Naive B cell (primary cell): ENCODE results near the gene IPO8. TPM values are rescaled to one million over a fixed set of nuclear protein-coding genes. Genes with fewer than 3 reads are reported as not detected.
"Not testable (repeated sequence)": the region's sequence is repeated elsewhere in the genome, so short reads cannot be mapped to it uniquely, and the experiment has no call there.

Experiments
- ATAC-seq, 2 donors: fragments of 150-1000 bp; cut with Tn5 transposase; 2 replicates each; pipeline ENCODE4 v1.10.0; 2021; ENCODE audit warnings: low read depth in 2 of 2, mild to moderate bottlenecking in 2 of 2, moderate library complexity in 2 of 2
- DNase-seq: peaks from one replicate; pipeline ENCODE4 v3.0.0; 2022
- H3K27ac Mint-ChIP-seq, 6 donors: one replicate each; pipeline ENCODE4 v1.8.0; 2020 to 2022; ENCODE audit warnings: mild to moderate bottlenecking in 6 of 6, mixed read lengths in 6 of 6, moderate library complexity in 5 of 6, inconsistent platforms in 2 of 6
- H3K27me3 Mint-ChIP-seq, 3 donors: one replicate each; pipeline ENCODE4 v1.8.0; 2021 to 2022; ENCODE audit warnings: mixed read lengths in 3 of 3, mild to moderate bottlenecking in 1 of 3
- H3K36me3 Mint-ChIP-seq, 2 donors: one replicate each; pipeline ENCODE4 v1.8.0; 2020 to 2022; ENCODE audit warnings: mixed read lengths in 2 of 2, inconsistent platforms in 1 of 2, mild to moderate bottlenecking in 1 of 2
- H3K4me1 Mint-ChIP-seq, 3 donors: one replicate each; pipeline ENCODE4 v1.8.0; 2020 to 2022; ENCODE audit warnings: mixed read lengths in 3 of 3, inconsistent platforms in 1 of 3, mild to moderate bottlenecking in 1 of 3, moderate library complexity in 1 of 3
- H3K4me3 Mint-ChIP-seq, 8 donors: one replicate each; pipeline ENCODE4 v1.8.0; 2020 to 2022; ENCODE audit warnings: mild to moderate bottlenecking in 8 of 8, mixed read lengths in 8 of 8, moderate library complexity in 8 of 8, inconsistent platforms in 2 of 8
- H3K9me3 Mint-ChIP-seq, 7 donors: one replicate each; pipeline ENCODE4 v1.8.0; 2020 to 2022; ENCODE audit warnings: mixed read lengths in 7 of 7, mild to moderate bottlenecking in 5 of 7, inconsistent platforms in 2 of 7, moderate library complexity in 1 of 7
- polyA plus RNA-seq, 6 donors: library from polyadenylated mRNA; unstranded; fragments of 300-500 nt; fragmentation: Illumina TruSeq; gene quantifications; one replicate each; pipeline ENCODE4 v1.2.3, GENCODE V29; 2021; ENCODE audit warnings: low read depth in 6 of 6

Gene IPO8
- polyA plus RNA-seq, 6 donors from 2014 or later: 10.0 to 19.0 (median 15.4) TPM

- Mint-ChIP-seq H3K4me1 (no peaks in the 10 kb centered on the region), H3K36me3 (no peaks in the 10 kb centered on the region), H3K4me3 (no peak overlapping the region), H3K27me3 (peaks cover 0 to 5% (median 0%) of the 10 kb centered on the region in 3 donors), H3K27ac (no peak overlapping the region), H3K9me3 (peaks cover 0 to 13% (median 11%) of the 10 kb centered on the region in 7 donors)
- no peak for DNase-seq
- ATAC-seq: no peak
Measured at GRCh38 chr12:30614031-30614430, 81.6 kb downstream of the IPO8 start.

- Mint-ChIP-seq H3K27me3 (peaks cover 0 to 5% (median 0%) of the 10 kb centered on the region in 3 donors), H3K9me3 (peaks cover 0 to 18% (median 15%) of the 10 kb centered on the region in 7 donors), H3K27ac (peak overlapping the region in 1 of 6 donors; percentile 49), H3K4me3 (no peak overlapping the region), H3K4me1 (no peaks in the 10 kb centered on the region), H3K36me3 (peaks cover 0 to 5% of the 10 kb centered on the region in 2 donors)
- no peak for ATAC-seq
- no peak for DNase-seq
Measured at GRCh38 chr12:30613119-30613830, 82.4 kb downstream of the IPO8 start.

GRCh38 chr12:30610718-30611117 lies 85.0 kb downstream of the IPO8 start:
- Mint-ChIP-seq H3K4me1 (no peaks in the 10 kb centered on the region), H3K4me3 (no peak overlapping the region), H3K27me3 (peaks cover 0 to 15% (median 0%) of the 10 kb centered on the region in 3 donors), H3K36me3 (peaks cover 0 to 10% of the 10 kb centered on the region in 2 donors), H3K27ac (no peak overlapping the region), H3K9me3 (peaks cover 0 to 39% (median 31%) of the 10 kb centered on the region in 7 donors)
- ATAC-seq (no peak), DNase-seq (no peak)

GRCh38 chr12:30609819-30610218 lies 85.8 kb downstream of the IPO8 start:
- Mint-ChIP-seq H3K36me3 (peaks cover 0 to 18% of the 10 kb centered on the region in 2 donors), H3K27me3 (peaks cover 0 to 15% (median 0%) of the 10 kb centered on the region in 3 donors), H3K9me3 (peaks cover 0 to 48% (median 35%) of the 10 kb centered on the region in 7 donors)
- not testable (repeated sequence) for H3K27ac Mint-ChIP-seq, H3K4me1 Mint-ChIP-seq, DNase-seq, ATAC-seq, H3K4me3 Mint-ChIP-seq

- H3K36me3 Mint-ChIP-seq: peaks cover 4 to 45% of the 10 kb centered on the region in 2 donors
- not testable (repeated sequence) for H3K4me3 Mint-ChIP-seq, H3K27me3 Mint-ChIP-seq, DNase-seq, ATAC-seq, H3K27ac Mint-ChIP-seq, H3K4me1 Mint-ChIP-seq
- peaks cover 6 to 62% (median 42%) of the 10 kb centered on the region in 7 donors for H3K9me3 Mint-ChIP-seq
Measured at GRCh38 chr12:30604302-30604701, 91.4 kb downstream of the IPO8 start.

GRCh38 chr12:30603129-30603528 lies 92.5 kb downstream of the IPO8 start:
- Mint-ChIP-seq H3K4me3 (no peak overlapping the region), H3K36me3 (peaks cover 4 to 39% of the 10 kb centered on the region in 2 donors)

GRCh38 chr12:30602678-30603077 lies 93.0 kb downstream of the IPO8 start:
- peaks cover 6 to 48% (median 32%) of the 10 kb centered on the region in 7 donors for H3K9me3 Mint-ChIP-seq
- H3K27ac Mint-ChIP-seq: no peak overlapping the region
- peaks cover 0 to 9% (median 0%) of the 10 kb centered on the region in 3 donors for H3K27me3 Mint-ChIP-seq
- H3K4me3 Mint-ChIP-seq: no peak overlapping the region
- no peak for ATAC-seq
- H3K4me1 Mint-ChIP-seq: no peaks in the 10 kb centered on the region
- peaks cover 4 to 36% of the 10 kb centered on the region in 2 donors for H3K36me3 Mint-ChIP-seq
- no peak for DNase-seq

More at GRCh38 chr12:30603129-30603528, 92.5 kb downstream of the IPO8 start:
- Mint-ChIP-seq H3K9me3 (peaks cover 6 to 53% (median 34%) of the 10 kb centered on the region in 7 donors), H3K4me1 (no peaks in the 10 kb centered on the region), H3K27ac (no peak overlapping the region), H3K27me3 (peaks cover 0 to 9% (median 0%) of the 10 kb centered on the region in 3 donors)
- DNase-seq (no peak), ATAC-seq (no peak)

GRCh38 chr12:30599608-30600007 lies 96.1 kb downstream of the IPO8 start:
- peaks cover 6 to 28% (median 20%) of the 10 kb centered on the region in 7 donors for H3K9me3 Mint-ChIP-seq
- no peaks in the 10 kb centered on the region for H3K27me3 Mint-ChIP-seq
- no peak overlapping the region for H3K4me3 Mint-ChIP-seq
- peaks cover 4 to 26% of the 10 kb centered on the region in 2 donors for H3K36me3 Mint-ChIP-seq
- H3K27ac Mint-ChIP-seq: no peak overlapping the region
- no peaks in the 10 kb centered on the region for H3K4me1 Mint-ChIP-seq
- DNase-seq: no peak
- no peak for ATAC-seq

- H3K4me1 Mint-ChIP-seq: no peaks in the 10 kb centered on the region
- no peak for ATAC-seq
- H3K27me3 Mint-ChIP-seq: no peaks in the 10 kb centered on the region
Measured at GRCh38 chr12:30598889-30599288, 96.8 kb downstream of the IPO8 start.

GRCh38 chr12:30595742-30596141 lies 99.9 kb downstream of the IPO8 start:
- Mint-ChIP-seq H3K4me3 (no peak overlapping the region), H3K27ac (peak overlapping the region in 1 of 6 donors; percentile 41), H3K9me3 (peaks cover 0 to 13% (median 6%) of the 10 kb centered on the region in 7 donors), H3K4me1 (no peaks in the 10 kb centered on the region), H3K36me3 (peaks cover 0 to 6% of the 10 kb centered on the region in 2 donors), H3K27me3 (no peaks in the 10 kb centered on the region)
- no peak for DNase-seq
- ATAC-seq: no peak

More at GRCh38 chr12:30598889-30599288, 96.8 kb downstream of the IPO8 start:
- H3K4me3 Mint-ChIP-seq: no peak overlapping the region
- H3K36me3 Mint-ChIP-seq: peaks cover 4 to 26% of the 10 kb centered on the region in 2 donors
- no peak for DNase-seq
- H3K27ac Mint-ChIP-seq: no peak overlapping the region
- H3K9me3 Mint-ChIP-seq: peaks cover 6 to 28% (median 20%) of the 10 kb centered on the region in 7 donors

- peaks cover 0 to 15% (median 6%) of the 10 kb centered on the region in 7 donors for H3K9me3 Mint-ChIP-seq
- peaks cover 0 to under 1% of the 10 kb centered on the region in 2 donors for H3K36me3 Mint-ChIP-seq
- no peaks in the 10 kb centered on the region for H3K27me3 Mint-ChIP-seq
- H3K27ac Mint-ChIP-seq: no peak overlapping the region
- ATAC-seq: no peak
- no peak for DNase-seq
- no peaks in the 10 kb centered on the region for H3K4me1 Mint-ChIP-seq
- no peak overlapping the region for H3K4me3 Mint-ChIP-seq
Measured at GRCh38 chr12:30594509-30594908, 101.2 kb downstream of the IPO8 start.

- not testable (repeated sequence) for H3K36me3 Mint-ChIP-seq, ATAC-seq, H3K27ac Mint-ChIP-seq, H3K4me1 Mint-ChIP-seq, H3K27me3 Mint-ChIP-seq, DNase-seq, H3K4me3 Mint-ChIP-seq
- H3K9me3 Mint-ChIP-seq: peaks cover 0 to 13% (median 5%) of the 10 kb centered on the region in 7 donors
Measured at GRCh38 chr12:30588572-30588971, 107.1 kb downstream of the IPO8 start.

GRCh38 chr12:30587782-30588181 lies 107.9 kb downstream of the IPO8 start:
- Mint-ChIP-seq H3K27ac (no peak overlapping the region), H3K4me1 (no peaks in the 10 kb centered on the region), H3K4me3 (no peak overlapping the region), H3K27me3 (no peaks in the 10 kb centered on the region), H3K9me3 (peaks cover 0 to 13% (median 5%) of the 10 kb centered on the region in 7 donors), H3K36me3 (no peaks in the 10 kb centered on the region)
- DNase-seq (no peak), ATAC-seq (no peak)

- Mint-ChIP-seq H3K4me3 (no peak overlapping the region), H3K9me3 (peaks cover 0 to 8% (median 4%) of the 10 kb centered on the region in 7 donors), H3K4me1 (no peaks in the 10 kb centered on the region), H3K27me3 (no peaks in the 10 kb centered on the region), H3K36me3 (no peaks in the 10 kb centered on the region), H3K27ac (no peak overlapping the region)
- no peak for ATAC-seq
- DNase-seq: no peak
Measured at GRCh38 chr12:30585877-30586276, 109.8 kb downstream of the IPO8 start.
